Measurements from ENCODE around the gene CNR1. TPM values are rescaled to one million over a fixed set of nuclear protein-coding genes. Genes with fewer than 3 reads are reported as not detected.

The CNR1 gene
- total RNA-seq, 2 experiments from 2014 or later = not detected

GRCh38 chr6:88137915-88138314, 28.2 kb downstream of the CNR1 start:
- intact Hi-C loops (cut with micrococcal nuclease) = no loop called here
- H3K36me3 Mint-ChIP-seq (ENCODE audit: low read depth) = no peaks in the 10 kb centered on the region
- no peaks in the 10 kb centered on the region for H3K9me3 Mint-ChIP-seq
- H3K27me3 Mint-ChIP-seq (ENCODE audit: low read depth) = peaks cover 14% of the 10 kb centered on the region
- H3K4me1 Mint-ChIP-seq (ENCODE audit: low read depth) = no peaks in the 10 kb centered on the region
- H3K27ac Mint-ChIP-seq = no peak overlapping the region
- DNase-seq = no peak
- CTCF ChIA-PET = no interaction called here
- H3K4me3 Mint-ChIP-seq = no peak overlapping the region

GRCh38 chr6:88135578-88136114, 30.5 kb downstream of the CNR1 start:
- H3K4me3 Mint-ChIP-seq = no peak overlapping the region
- H3K27ac Mint-ChIP-seq = no peak overlapping the region
- no peaks in the 10 kb centered on the region for H3K36me3 Mint-ChIP-seq (ENCODE audit: low read depth)
- CTCF ChIA-PET = interaction anchor here (0.6 kb wide), 1 partner anchor 1047 kb away, joined by 5 read pairs; no protein-coding TSS in a partner anchor
- no peaks in the 10 kb centered on the region for H3K4me1 Mint-ChIP-seq (ENCODE audit: low read depth)
- peaks cover 11% of the 10 kb centered on the region for H3K27me3 Mint-ChIP-seq (ENCODE audit: low read depth)
- H3K9me3 Mint-ChIP-seq = no peaks in the 10 kb centered on the region
- intact Hi-C loops (cut with micrococcal nuclease) = no loop called here
- no peak for DNase-seq

- H3K9me3 Mint-ChIP-seq = no peaks in the 10 kb centered on the region
- intact Hi-C loops (cut with micrococcal nuclease) = no loop called here
- H3K4me3 Mint-ChIP-seq = no peak overlapping the region
- no peak overlapping the region for H3K27ac Mint-ChIP-seq
- CTCF ChIA-PET = no interaction called here
- no peaks in the 10 kb centered on the region for H3K36me3 Mint-ChIP-seq (ENCODE audit: low read depth)
- peaks cover 16% of the 10 kb centered on the region for H3K27me3 Mint-ChIP-seq (ENCODE audit: low read depth)
- H3K4me1 Mint-ChIP-seq (ENCODE audit: low read depth) = no peaks in the 10 kb centered on the region
- DNase-seq = no peak
Measured at GRCh38 chr6:88134575-88134974, 31.6 kb downstream of the CNR1 start.

GRCh38 chr6:88133718-88134117, 32.4 kb downstream of the CNR1 start:
- Mint-ChIP-seq H3K4me1 (ENCODE audit: low read depth) (no peaks in the 10 kb centered on the region), H3K9me3 (no peaks in the 10 kb centered on the region), H3K27ac (no peak overlapping the region), H3K27me3 (ENCODE audit: low read depth) (peaks cover 16% of the 10 kb centered on the region), H3K36me3 (ENCODE audit: low read depth) (no peaks in the 10 kb centered on the region), H3K4me3 (no peak overlapping the region)
- DNase-seq = no peak
- CTCF ChIA-PET = no interaction called here
- intact Hi-C loops (cut with micrococcal nuclease) = no loop called here

GRCh38 chr6:88124925-88125557, 41.1 kb downstream of the CNR1 start:
- H3K27me3 Mint-ChIP-seq (ENCODE audit: low read depth) = peaks cover 5% of the 10 kb centered on the region
- H3K4me3 Mint-ChIP-seq = no peak overlapping the region
- intact Hi-C loops (cut with micrococcal nuclease) = no loop called here
- no peaks in the 10 kb centered on the region for H3K4me1 Mint-ChIP-seq (ENCODE audit: low read depth)
- H3K27ac Mint-ChIP-seq = no peak overlapping the region
- CTCF ChIA-PET = no interaction called here
- H3K9me3 Mint-ChIP-seq = peaks cover 12% of the 10 kb centered on the region
- no peaks in the 10 kb centered on the region for H3K36me3 Mint-ChIP-seq (ENCODE audit: low read depth)
- DNase-seq = no peak

GRCh38 chr6:88120635-88121034, 45.5 kb downstream of the CNR1 start:
- peaks cover 10% of the 10 kb centered on the region for H3K9me3 Mint-ChIP-seq
- peaks cover 8% of the 10 kb centered on the region for H3K27me3 Mint-ChIP-seq (ENCODE audit: low read depth)
- intact Hi-C loops (cut with micrococcal nuclease) = no loop called here
- no peaks in the 10 kb centered on the region for H3K36me3 Mint-ChIP-seq (ENCODE audit: low read depth)
- CTCF ChIA-PET = no interaction called here
- no peak for DNase-seq
- H3K27ac Mint-ChIP-seq = no peak overlapping the region
- H3K4me3 Mint-ChIP-seq = no peak overlapping the region
- no peaks in the 10 kb centered on the region for H3K4me1 Mint-ChIP-seq (ENCODE audit: low read depth)

- DNase-seq = no peak
- intact Hi-C loops (cut with micrococcal nuclease) = no loop called here
- Mint-ChIP-seq H3K27me3 (ENCODE audit: low read depth) (peaks cover 8% of the 10 kb centered on the region), H3K4me3 (no peak overlapping the region), H3K36me3 (ENCODE audit: low read depth) (no peaks in the 10 kb centered on the region), H3K27ac (no peak overlapping the region), H3K9me3 (peaks cover 3% of the 10 kb centered on the region), H3K4me1 (ENCODE audit: low read depth) (no peaks in the 10 kb centered on the region)
- CTCF ChIA-PET = interaction anchor here (0.9 kb wide), 1 partner anchor 11 kb away, joined by 3 read pairs; no protein-coding TSS in a partner anchor
Measured at GRCh38 chr6:88119769-88120168, 46.4 kb downstream of the CNR1 start.

GRCh38 chr6:88116276-88116675, 49.9 kb downstream of the CNR1 start:
- H3K27me3 Mint-ChIP-seq (ENCODE audit: low read depth) = peaks cover 15% of the 10 kb centered on the region
- no peak overlapping the region for H3K27ac Mint-ChIP-seq
- intact Hi-C loops (cut with micrococcal nuclease) = no loop called here
- no peaks in the 10 kb centered on the region for H3K9me3 Mint-ChIP-seq
- no peak overlapping the region for H3K4me3 Mint-ChIP-seq
- no peaks in the 10 kb centered on the region for H3K4me1 Mint-ChIP-seq (ENCODE audit: low read depth)
- CTCF ChIA-PET = no interaction called here
- H3K36me3 Mint-ChIP-seq (ENCODE audit: low read depth) = no peaks in the 10 kb centered on the region
- no peak for DNase-seq

GRCh38 chr6:88115307-88115706, 50.8 kb downstream of the CNR1 start:
- Mint-ChIP-seq H3K27me3 (ENCODE audit: low read depth) (peaks cover 16% of the 10 kb centered on the region), H3K27ac (no peak overlapping the region), H3K36me3 (ENCODE audit: low read depth) (no peaks in the 10 kb centered on the region), H3K9me3 (no peaks in the 10 kb centered on the region), H3K4me3 (no peak overlapping the region), H3K4me1 (ENCODE audit: low read depth) (no peaks in the 10 kb centered on the region)
- intact Hi-C loops (cut with micrococcal nuclease) = no loop called here
- no peak for DNase-seq
- CTCF ChIA-PET = no interaction called here

- CTCF ChIA-PET = no interaction called here
- no peaks in the 10 kb centered on the region for H3K36me3 Mint-ChIP-seq (ENCODE audit: low read depth)
- H3K9me3 Mint-ChIP-seq = no peaks in the 10 kb centered on the region
- intact Hi-C loops (cut with micrococcal nuclease) = no loop called here
- no peak overlapping the region for H3K4me3 Mint-ChIP-seq
- DNase-seq = no peak
- H3K27me3 Mint-ChIP-seq (ENCODE audit: low read depth) = peaks cover 14% of the 10 kb centered on the region
- H3K27ac Mint-ChIP-seq = no peak overlapping the region
- no peaks in the 10 kb centered on the region for H3K4me1 Mint-ChIP-seq (ENCODE audit: low read depth)
Measured at GRCh38 chr6:88114838-88115237, 51.3 kb downstream of the CNR1 start.

- H3K36me3 Mint-ChIP-seq (ENCODE audit: low read depth) = no peaks in the 10 kb centered on the region
- no peaks in the 10 kb centered on the region for H3K9me3 Mint-ChIP-seq
- no peak overlapping the region for H3K27ac Mint-ChIP-seq
- H3K4me3 Mint-ChIP-seq = no peak overlapping the region
- H3K4me1 Mint-ChIP-seq (ENCODE audit: low read depth) = no peaks in the 10 kb centered on the region
- H3K27me3 Mint-ChIP-seq (ENCODE audit: low read depth) = peaks cover 8% of the 10 kb centered on the region
- DNase-seq = no peak
- CTCF ChIA-PET = no interaction called here
- intact Hi-C loops (cut with micrococcal nuclease) = no loop called here
Measured at GRCh38 chr6:88111991-88112390, 54.2 kb downstream of the CNR1 start.

GRCh38 chr6:88107241-88107640, 58.9 kb downstream of the CNR1 start:
- Mint-ChIP-seq H3K27ac (no peak overlapping the region), H3K36me3 (ENCODE audit: low read depth) (no peaks in the 10 kb centered on the region), H3K27me3 (ENCODE audit: low read depth) (peaks cover 10% of the 10 kb centered on the region), H3K4me3 (no peak overlapping the region), H3K9me3 (no peaks in the 10 kb centered on the region), H3K4me1 (ENCODE audit: low read depth) (no peaks in the 10 kb centered on the region)
- intact Hi-C loops (cut with micrococcal nuclease) = no loop called here
- CTCF ChIA-PET = interaction anchor here (0.6 kb wide), 1 partner anchor 1062 kb away, joined by 3 read pairs; no protein-coding TSS in a partner anchor
- DNase-seq = no peak

- CTCF ChIA-PET = no interaction called here
- Mint-ChIP-seq H3K9me3 (no peaks in the 10 kb centered on the region), H3K4me3 (no peak overlapping the region), H3K36me3 (ENCODE audit: low read depth) (no peaks in the 10 kb centered on the region), H3K4me1 (ENCODE audit: low read depth) (no peaks in the 10 kb centered on the region), H3K27me3 (ENCODE audit: low read depth) (peaks cover 8% of the 10 kb centered on the region), H3K27ac (no peak overlapping the region)
- intact Hi-C loops (cut with micrococcal nuclease) = no loop called here
- DNase-seq = no peak
Measured at GRCh38 chr6:88105741-88106340, 60.3 kb downstream of the CNR1 start.

Measured in activated naive CD4-positive, alpha-beta T cell treated with anti-CD3 and anti-CD28 coated beads for 36 hours (primary cell).